GM04504 (cell line): ENCODE data around the gene TVP23A.
"Not testable (repeated sequence)": the region's sequence is repeated elsewhere in the genome, so short reads cannot be mapped to it uniquely, and the experiment has no call there.

Source experiments
- DNase-seq: peaks from one replicate; pipeline ENCODE4 v3.0.0-alpha.2; 2012; ENCODE audit warnings: low read depth

Gene TVP23A

DNA sequence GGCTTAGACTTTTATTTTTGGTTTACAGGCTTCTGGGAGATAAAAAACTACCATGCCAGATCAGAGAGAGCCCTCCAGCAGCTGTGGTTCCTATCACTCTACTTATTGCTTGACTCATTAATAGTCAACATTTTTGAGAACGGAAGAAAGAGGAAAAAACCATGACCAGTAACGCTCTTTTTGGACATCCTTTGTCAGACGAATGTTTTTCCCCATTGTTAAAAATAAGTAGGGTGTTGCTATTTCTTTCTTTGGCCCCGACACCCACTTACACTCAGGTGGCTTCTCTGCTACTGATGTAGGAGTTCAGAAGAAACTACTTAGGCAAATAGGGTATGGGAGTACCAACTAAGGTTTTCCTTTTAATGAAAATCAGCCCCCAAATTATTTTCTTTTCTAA lies 27.5 kb downstream of the TVP23A start:
- DNase-seq, result no peak

DNA sequence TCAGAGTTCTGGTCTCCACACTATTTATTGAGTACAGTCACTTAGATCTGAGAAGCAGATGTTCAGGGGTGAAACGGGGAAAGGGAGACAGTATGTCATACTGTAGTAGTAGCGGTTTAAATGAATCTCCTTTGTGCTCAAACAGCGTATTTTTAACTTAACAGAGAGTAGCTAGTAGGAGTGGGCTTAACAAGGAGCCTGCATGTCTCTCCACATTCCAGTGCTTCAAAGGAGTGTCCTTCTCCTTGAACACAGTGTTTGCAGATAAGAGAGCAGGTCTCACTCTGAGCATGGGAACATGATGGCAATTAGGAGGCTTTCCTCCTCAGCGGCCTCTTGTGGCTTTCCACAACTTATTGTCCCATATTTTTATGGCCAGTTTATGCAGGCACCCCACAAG lies 30.0 kb downstream of the TVP23A start:
- DNase-seq, result not testable (repeated sequence)

DNA sequence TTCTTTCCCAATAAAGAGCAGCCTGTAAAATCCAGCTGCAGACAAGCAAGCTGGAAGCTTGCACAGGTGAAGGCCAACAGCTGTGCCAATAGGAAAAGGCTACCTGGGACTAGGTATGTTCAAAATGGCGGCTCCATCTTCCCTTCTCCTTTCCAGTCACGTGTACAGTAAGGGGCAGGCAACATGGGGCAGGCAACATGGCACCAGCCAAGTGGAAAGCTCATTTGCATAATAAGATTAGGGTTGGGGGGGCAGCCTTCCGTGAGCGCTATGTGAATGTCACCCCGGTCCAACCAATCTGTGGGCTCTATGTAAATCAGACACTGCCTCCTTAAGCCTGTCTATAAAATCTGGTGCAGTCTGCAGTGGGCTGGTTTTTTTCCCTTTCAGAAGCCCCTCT lies 31.3 kb downstream of the TVP23A start:
- no peak for DNase-seq

DNA sequence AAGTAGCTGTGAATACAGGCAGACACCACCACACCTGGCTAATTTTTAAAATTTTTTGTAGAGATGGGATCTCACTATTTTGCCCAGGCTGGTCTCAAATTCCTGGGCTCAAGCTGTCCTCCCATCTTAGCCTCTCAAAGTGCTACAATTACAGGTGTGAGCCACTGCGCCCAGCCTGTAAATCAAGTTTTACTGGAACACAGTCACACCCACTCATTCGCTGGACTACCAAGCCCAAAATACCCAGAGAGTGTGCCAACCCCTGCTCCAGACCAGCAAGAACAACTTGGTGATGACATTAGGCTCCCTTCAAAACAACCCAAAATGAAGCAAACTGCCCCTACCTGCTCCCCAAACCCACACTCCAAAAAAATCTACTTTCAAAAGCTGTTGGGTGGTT lies 36.0 kb downstream of the TVP23A start:
- DNase-seq, result no peak

DNA sequence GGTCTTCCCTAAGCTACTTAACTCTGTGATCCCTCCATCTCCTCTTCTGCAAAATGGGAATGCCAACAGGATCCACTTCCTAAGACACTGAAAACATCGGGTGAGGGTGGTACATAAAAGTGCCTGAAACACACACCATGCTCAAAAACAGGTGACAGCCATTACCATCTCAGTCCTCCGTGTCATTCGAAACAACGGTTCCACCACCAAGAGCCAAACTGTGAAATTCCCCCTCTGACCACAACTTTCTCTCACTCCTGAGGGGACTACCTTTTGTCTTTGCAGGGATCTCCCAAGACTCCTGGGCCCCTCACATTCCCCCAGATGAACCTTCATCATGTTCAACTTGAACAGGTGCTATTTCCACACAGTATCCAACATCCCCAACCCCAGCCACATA lies 38.0 kb downstream of the TVP23A start:
- no peak for DNase-seq

DNA sequence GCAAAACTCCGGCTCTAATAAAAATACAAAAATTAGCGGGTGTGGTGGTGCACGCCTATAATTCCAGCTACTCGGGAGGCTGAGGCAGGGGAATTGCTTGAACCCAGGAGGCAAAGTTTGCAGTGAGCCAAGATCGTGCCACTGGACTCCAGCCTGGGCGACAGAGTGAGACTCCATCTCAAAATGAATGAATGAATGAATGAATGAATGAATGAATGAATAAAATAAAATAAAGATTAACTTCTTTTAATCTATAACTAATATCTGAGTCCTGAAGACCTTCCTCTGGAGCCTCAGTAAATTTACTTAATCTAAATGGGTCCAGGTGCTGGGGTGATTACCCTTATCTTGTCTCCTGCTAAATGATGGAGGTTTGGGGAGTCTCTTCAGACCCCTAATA lies 38.7 kb downstream of the TVP23A start:
- not testable (repeated sequence) for DNase-seq

DNA sequence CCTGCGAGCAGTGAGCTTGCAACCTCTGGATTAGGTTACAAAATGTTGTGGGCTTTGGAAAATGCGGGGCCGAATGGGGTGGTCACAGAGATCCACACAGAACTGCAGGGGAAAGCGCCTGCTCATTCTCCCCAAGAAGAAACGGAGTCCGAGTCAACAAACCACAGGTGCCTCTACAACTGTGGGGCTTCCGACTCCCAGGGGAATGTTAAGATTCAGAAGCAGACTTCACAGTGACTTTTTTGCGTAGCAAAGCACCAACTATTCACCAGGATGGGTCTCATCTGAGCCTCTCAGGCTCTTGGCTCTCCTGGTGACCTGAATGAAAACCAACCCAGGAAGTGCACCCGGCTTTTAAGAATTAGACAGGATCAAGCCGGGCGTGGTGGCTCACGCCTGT lies 41.2 kb downstream of the TVP23A start:
- DNase-seq, result no peak

DNA sequence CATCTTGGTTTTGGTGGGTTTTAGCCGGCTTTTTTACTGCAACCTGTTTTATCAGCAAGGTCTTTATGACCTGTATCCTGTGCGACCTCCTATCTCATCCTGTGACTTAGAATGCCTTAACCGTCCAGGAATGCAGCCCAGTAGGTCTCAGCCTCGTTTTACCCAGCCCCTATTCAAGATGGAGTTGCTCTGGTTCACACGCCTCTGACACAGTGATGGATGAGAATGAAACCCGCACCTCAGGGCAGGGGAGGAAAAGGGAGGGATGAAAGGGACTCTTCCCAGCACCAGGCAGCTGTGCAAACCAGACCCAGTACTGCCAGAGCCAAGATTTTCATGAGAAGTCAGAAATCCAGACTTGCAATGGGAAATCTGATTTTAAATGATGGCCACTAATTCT lies 41.7 kb downstream of the TVP23A start:
- DNase-seq, result not testable (repeated sequence)

DNA sequence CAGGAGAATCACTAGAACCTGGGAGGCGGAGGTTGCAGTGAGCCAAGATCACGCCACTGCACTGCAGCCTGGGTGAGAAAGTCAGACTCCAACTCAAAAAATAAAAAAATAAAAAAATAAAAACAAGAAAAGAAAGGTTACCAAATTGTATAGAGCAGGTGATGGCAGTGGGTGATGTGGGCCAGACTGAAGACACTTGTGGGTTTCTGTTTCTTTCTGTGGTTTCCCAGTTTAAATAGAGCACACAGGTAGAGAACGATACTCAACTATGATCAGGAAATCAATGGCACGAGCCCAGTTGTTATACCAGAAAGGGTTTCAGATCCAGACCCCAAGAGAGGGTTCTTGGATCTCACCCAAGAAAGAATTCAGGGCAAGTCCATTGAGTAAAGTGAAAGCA lies 42.3 kb downstream of the TVP23A start:
- no peak for DNase-seq

DNA sequence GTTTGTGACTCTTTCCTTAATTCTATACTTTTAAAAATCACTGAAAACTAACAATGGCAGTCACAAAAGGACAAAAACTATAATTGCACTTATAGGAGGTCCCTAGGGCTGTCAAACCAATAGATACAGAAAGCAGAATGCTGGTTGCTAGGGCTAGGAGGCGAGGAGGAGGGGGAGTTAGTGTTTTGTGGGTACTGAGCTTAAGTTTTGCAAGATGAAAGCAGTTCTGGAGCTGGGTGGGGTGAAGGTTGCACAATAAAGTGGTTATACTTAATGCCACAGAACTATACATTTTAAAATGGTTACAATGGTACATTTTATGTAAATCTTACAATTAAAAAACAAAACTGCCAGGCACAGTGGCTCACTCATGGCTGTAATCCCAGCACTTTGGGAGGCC lies 47.7 kb downstream of the TVP23A start:
- no peak for DNase-seq

DNA sequence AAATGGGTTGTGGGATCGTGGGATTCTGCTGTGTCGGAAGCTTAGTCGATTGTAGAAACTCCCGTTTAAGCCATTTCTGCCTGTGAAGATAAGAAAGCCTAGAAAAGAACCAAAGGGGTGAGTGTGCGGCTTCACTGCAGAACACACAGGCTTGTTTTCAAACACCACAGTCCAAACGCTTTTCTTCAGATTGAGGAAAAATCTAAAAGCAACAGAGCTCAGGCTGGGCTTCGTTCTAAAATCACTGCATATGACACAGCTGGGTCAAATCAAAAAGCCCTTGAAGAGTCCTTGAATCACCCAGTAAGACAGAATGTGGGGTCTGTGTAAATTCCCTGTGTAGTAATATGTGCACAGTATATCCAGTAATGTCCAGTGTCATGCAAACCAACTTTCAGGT lies 49.2 kb downstream of the TVP23A start:
- no peak for DNase-seq

DNA sequence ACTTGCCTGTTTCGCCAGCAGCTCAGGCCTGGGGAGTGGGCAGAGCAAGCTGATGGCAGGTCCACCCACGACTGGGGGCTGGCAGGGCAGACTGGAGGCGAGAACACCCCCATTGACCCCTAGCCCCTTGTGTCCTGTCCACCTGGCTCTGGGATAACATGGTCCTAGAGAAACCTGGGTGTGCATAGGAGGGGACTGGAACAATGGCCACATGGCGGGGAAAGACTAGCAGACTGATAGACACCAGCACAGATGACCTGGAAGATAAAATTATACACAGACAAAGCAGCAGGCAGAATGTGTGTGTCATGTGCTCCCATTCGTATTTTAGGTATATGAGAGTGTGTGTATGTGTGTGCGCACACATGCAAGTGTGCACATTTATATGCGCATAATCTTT lies 51.5 kb downstream of the TVP23A start:
- DNase-seq, result no peak

DNA sequence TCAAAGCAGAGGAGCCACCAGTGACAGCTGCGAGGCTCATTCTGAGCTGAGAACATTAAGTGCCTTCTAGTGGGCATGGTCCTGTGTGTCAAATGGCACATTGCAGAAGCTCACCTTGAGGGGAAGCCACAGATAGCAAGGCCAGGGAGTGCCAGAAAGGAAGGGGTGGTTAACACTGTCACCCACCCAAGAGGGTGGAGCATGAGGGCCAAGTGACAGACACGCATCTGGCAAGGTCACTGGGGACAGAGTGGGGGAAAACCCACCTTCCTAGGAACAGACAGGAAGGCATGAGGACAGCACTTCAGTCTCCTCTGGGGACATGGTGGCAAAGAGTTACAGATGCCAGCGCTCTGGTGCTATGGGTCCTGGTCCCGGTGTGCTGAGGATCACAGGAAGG lies 52.8 kb downstream of the TVP23A start:
- no peak for DNase-seq

DNA sequence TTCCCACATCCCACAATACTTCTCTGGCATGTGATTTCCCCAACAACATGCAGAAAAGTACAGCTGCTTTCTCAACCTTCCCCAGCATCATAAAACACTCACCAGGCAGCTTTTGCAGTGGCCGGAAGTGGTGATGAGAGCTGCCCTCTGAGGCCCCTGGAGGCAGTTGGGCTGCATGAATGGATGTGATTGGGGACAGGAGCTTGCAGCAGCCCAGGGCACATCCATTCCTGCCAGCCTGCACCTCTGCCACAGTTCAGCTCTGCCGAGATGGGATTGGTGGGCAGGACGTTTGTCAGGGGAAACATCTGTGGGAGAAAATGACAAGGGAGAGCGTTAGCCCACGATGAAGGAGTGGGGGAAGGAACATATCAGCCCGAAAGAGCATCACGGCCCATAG lies 55.1 kb downstream of the TVP23A start:
- DNase-seq, result no peak

DNA sequence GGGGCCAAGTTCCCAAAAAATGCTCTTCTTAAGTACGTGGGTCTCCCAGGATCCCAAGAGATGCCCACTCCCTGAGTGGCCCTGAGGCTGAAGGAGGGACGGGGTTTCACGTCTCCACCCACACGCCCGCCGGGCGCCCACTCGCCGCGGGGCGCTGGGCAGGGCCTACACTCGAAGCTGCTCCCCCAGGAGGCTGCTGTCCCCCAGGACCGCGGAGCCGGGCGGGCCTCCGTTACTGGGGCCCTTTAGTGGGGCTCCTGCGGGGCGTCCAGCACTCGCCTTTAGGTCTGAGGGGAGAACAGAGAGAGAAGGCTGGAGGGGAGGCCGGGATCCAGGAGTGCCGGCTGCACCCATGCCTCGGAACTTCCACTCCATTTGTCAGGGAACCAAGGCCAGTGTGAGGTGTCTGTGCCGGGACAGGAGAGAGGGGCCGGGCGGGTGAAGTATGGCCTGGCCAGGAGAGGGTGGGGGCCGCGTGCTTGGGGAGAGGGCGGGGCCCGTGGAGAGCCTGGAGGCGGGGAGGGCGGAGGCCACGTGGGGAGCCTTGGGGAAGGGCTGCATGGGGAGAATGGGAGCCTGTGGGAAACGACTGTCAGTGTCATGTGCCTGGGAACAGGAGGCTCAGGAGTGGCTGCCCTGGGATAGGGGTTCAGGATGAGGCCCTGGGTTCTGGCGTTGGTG lies 56.1 kb downstream of the TVP23A start:
- no peak for DNase-seq

DNA sequence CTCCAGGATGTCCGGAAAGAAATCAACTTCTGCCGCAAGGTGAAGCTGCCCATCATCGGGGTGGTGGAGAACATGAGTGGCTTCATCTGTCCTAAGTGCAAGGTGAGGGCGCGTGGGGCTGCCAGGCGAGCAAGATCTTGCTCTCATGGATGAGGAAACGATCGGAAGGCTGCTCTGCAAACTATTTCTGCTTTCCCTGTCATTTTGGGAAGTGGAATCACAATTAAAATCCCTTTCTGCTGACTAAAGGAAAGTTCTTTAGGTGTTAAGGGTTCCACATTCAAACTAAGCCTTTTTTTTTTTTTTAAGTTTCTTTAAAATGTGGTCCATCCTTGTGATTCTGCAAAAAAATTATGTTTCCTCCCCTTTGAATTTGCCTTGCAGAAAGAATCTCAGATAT lies 57.2 kb downstream of the TVP23A start:
- no peak for DNase-seq

DNA sequence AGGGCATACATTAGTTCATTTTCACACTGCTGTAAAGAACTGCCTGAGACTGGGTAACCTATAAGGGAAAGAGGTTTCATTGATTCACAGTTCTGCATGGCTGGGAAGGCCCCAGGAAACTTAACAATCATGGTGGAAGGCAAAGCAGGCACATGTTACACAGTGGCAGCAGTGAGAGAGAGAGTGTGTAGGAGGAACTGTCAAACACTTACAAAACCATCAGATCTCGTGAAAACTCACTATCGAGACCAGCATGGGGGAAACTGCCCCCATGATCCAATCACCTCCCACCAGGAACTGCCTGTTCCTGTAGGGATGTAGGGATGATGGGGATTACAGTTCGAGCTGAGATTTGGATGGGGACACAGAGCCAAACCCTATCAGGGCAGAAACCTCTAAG lies 57.7 kb downstream of the TVP23A start:
- DNase-seq, result no peak

DNA sequence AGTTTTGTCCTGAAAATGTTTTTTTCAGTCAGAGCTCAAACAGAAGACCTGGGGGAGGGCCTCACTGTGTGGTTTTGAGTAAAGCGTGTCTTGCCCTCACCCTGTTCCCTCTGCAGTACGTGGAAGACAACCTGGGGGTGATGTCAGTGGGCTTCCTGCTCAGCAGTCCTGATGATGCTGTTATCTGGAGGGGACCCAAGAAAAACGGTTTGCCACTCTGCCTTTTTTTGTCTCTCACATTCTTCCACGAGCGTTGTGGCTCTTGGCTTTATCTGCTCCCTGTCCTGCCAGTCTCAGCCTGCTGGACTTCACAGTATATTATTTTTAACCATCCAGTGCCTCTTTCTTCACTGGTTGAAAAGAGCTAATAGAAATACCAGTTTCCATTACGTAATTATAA lies 62.0 kb downstream of the TVP23A start:
- no peak for DNase-seq

DNA sequence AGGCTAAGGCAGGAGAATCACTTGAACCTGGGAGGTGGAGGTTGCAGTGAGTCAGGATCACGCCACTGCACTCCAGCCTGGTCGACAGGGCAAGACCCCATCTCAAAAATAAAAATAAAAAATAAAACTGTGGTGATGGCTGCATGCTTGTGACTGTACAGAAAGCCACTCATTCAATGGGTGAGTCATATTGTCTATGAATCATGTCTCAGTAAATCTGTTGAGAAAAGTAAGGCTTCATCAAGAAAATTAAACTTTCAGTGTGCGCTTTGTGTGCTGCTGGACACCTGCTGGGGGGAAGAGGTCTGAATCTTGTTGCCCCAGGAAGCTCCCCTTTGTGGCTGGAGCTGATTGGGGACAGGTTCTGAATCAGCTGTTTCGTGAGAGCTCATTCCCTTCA lies 63.7 kb downstream of the TVP23A start:
- DNase-seq, result no peak

DNA sequence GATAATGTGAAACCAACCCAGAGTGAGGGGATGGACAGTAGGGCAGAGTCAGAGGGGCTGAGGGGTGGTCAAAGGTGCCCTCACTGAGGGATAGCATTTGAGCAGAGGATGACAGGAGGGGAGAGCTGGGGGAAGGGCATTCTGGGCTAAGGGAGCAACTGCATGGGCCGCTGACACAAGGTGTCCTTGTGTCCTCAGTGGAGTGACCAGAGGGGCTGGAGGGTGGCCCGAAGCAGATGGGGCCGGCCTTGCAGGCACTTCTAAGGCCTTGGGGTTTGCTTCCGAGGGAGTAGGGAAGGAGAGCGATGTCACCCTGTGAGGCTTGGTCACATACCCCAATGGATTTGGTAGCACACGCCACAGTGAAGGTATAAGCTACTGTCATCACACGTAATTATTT lies 64.9 kb downstream of the TVP23A start:
- no peak for DNase-seq

DNA sequence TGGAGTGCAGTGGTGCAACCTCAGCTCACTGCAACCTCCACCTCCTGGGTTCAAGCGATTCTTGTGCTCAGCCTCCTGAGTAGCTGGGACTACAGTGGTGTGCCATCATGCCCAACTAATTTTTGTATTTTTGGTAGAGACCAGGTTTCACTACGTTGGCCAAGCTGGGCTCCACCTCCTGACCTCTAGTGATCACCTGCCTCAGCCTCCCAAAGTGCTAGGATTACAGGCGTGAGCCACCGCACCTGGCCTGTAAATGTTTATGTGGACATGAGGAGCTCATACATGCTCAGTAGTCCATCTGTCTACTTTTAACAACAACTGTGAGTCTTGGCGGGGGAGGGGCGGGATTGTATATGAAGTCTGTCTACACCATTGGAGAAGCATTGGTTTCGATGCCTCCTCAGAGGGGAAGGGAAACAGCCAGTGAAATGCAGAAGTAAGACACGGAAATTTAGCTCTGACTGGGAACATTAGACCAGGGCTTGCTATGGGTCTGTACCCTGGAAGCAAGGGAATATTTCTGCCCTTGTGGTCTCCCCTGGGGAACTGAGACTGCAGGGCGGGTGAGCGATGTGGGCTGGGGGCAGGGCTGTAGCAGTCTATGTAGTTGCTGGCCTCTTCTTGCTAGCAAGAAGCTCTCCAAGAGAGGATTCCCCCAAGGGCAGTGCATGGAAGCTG lies 65.6 kb downstream of the TVP23A start:
- no peak for DNase-seq

DNA sequence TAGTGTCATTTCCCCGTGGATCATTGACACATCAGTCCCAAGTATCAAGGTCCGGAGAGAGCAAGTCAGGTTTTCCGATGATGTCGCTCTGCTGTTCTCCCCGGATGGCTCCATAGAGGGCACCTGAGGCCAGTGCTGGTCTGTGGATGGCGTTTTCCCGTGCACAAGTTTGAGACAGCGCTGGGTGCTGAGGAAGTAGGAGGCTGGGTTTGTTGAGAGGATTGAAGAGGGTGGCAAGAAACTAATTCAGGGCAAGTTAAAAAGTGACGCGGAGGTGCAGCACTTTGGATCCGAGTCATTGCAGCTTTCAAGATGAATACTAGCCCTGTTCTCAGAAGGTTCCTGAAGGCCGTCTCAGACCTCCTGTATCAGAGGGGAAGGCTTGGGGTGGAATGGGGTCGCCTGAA lies 67.3 kb downstream of the TVP23A start:
- no peak for DNase-seq

DNA sequence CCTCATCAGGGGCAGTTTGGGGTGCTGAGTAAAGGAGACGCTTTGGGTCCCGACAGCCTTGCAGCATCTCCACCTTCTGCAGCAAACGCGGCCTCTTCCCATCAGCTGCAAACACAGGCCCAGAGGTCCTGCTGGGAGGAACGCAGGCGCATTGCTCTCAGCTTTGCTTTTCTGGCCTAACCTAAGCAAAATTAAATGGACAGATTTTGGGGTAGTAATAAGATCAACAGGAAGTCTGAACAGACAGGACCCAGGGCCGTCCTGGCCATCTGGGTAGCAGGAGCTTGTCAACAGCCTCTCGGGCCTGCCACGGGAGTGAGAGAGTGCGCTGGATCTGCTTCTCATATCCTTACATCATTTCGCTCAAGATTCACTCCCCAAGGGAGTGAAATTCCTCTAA lies 67.8 kb downstream of the TVP23A start:
- DNase-seq, result no peak

DNA sequence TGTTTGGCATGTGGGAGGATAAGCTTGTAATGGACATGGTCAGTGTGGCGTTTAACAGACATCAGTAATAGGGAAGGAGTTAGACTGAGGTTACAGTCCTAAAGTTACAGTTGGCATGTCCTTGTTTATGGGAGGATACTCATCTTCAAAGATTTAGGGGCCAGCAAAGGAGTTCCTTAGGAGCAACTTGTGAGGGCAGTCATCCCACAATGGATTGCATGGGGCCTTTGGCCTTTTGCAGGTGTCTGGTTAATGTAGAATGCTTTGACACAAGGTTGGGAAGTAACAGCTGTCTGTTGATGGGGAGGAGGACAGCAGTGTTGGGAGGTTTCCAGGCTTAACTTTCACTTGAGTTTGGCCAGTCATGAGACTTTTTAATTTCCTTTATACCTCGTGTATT lies 72.8 kb downstream of the TVP23A start:
- DNase-seq, result no peak
